ENCODE results near the gene LITAFD. TPM values are rescaled to one million over a fixed set of nuclear protein-coding genes. Genes with fewer than 3 reads are reported as not detected.

LITAFD gene
- total RNA-seq, 1 donor from 2014 or later, result not detected

GRCh38 chr16:8887952-8888560 lies 5.9 kb downstream of the LITAFD start:
- Mint-ChIP-seq H3K27me3 (peaks cover 10% of the 10 kb centered on the region), H3K4me1 (peaks cover 45% of the 10 kb centered on the region), H3K9me3 (no peaks in the 10 kb centered on the region), H3K36me3 (ENCODE audit: low read depth) (peaks cover 32% of the 10 kb centered on the region), H3K27ac (no peak overlapping the region), H3K4me3 (no peak overlapping the region)
- no peak for DNase-seq
- intact Hi-C loops (cut with micrococcal nuclease), result no loop called here
- POLR2A ChIA-PET, result interaction anchor here (1.7 kb wide), 1 partner anchor 19 kb away, joined by 5 read pairs; the partner anchor contains the start of gene CARHSP1
- ATAC-seq (ENCODE audit: low read depth), result no peak
- CTCF ChIA-PET, result no interaction called here
- TF ChIP-seq CTCF (IDR thresholded peaks at IDR 0.05), result no peak

- no peak for DNase-seq
- Mint-ChIP-seq H3K27me3 (peaks cover 7% of the 10 kb centered on the region), H3K4me1 (peaks cover 51% of the 10 kb centered on the region), H3K9me3 (no peaks in the 10 kb centered on the region), H3K4me3 (no peak overlapping the region), H3K27ac (no peak overlapping the region), H3K36me3 (ENCODE audit: low read depth) (peaks cover 44% of the 10 kb centered on the region)
- POLR2A ChIA-PET, result interaction anchor here (0.6 to 5.0 kb wide), 3 partner anchors 19 to 55 kb away, joined by 3 to 50 read pairs (median 5); partner anchors contain the start of gene CARHSP1
- no peak for TF ChIP-seq CTCF (IDR thresholded peaks at IDR 0.05)
- CTCF ChIA-PET, result interaction anchor here (1.0 kb wide), 1 partner anchor 9 kb away, joined by 4 read pairs; no protein-coding TSS in a partner anchor
- intact Hi-C loops (cut with micrococcal nuclease), result no loop called here
- no peak for ATAC-seq (ENCODE audit: low read depth)
These were observed 7.1 kb downstream of the LITAFD start for GRCh38 chr16:8888951-8889892.

GRCh38 chr16:8889893-8890548 lies 7.9 kb downstream of the LITAFD start:
- Mint-ChIP-seq H3K4me3 (no peak overlapping the region), H3K27ac (no peak overlapping the region), H3K9me3 (no peaks in the 10 kb centered on the region), H3K27me3 (peaks cover 7% of the 10 kb centered on the region), H3K36me3 (ENCODE audit: low read depth) (peaks cover 52% of the 10 kb centered on the region), H3K4me1 (peaks cover 51% of the 10 kb centered on the region)
- intact Hi-C loops (cut with micrococcal nuclease), result loop anchor here (2.0 to 10.0 kb wide), 3 partner anchors 47 to 1977 kb away; partner anchors contain the start of gene GRIN2A
- ATAC-seq (ENCODE audit: low read depth) (no peak), DNase-seq (no peak)
- CTCF ChIA-PET, result interaction anchor here (0.7 to 2.4 kb wide), 4 partner anchors 9 to 46 kb away, joined by 3 to 17 read pairs (median 7); partner anchors contain the start of gene LITAFD
- no peak for TF ChIP-seq CTCF (IDR thresholded peaks at IDR 0.05)
- POLR2A ChIA-PET, result interaction anchor here (0.5 to 5.0 kb wide), 8 partner anchors 20 to 207 kb away, joined by 3 to 50 read pairs (median 14); partner anchors contain the start of genes CARHSP1, HAPSTR1 and USP7

GRCh38 chr16:8890549-8890921 lies 8.4 kb downstream of the LITAFD start:
- POLR2A ChIA-PET, result interaction anchor here (0.5 to 5.0 kb wide), 10 partner anchors 20 to 206 kb away, joined by 3 to 50 read pairs (median 8); partner anchors contain the start of genes CARHSP1, HAPSTR1, PMM2 and TMEM186

More at GRCh38 chr16:8890549-8890921, 8.4 kb downstream of the LITAFD start:
- intact Hi-C loops (cut with micrococcal nuclease), result loop anchor here (2.0 to 10.0 kb wide), 3 partner anchors 46 to 1977 kb away; partner anchors contain the start of gene GRIN2A
- no peak for TF ChIP-seq CTCF (IDR thresholded peaks at IDR 0.05)
- CTCF ChIA-PET, result interaction anchor here (0.7 to 2.6 kb wide), 6 partner anchors 9 to 201 kb away, joined by 3 to 17 read pairs (median 6); partner anchors contain the start of genes HAPSTR1 and LITAFD
- Mint-ChIP-seq H3K4me1 (peaks cover 47% of the 10 kb centered on the region), H3K9me3 (no peaks in the 10 kb centered on the region), H3K36me3 (ENCODE audit: low read depth) (peaks cover 57% of the 10 kb centered on the region), H3K27ac (peak overlapping the region; percentile 91), H3K27me3 (peaks cover 3% of the 10 kb centered on the region), H3K4me3 (no peak overlapping the region)
- ATAC-seq (ENCODE audit: low read depth), result no peak
- DNase-seq, result no peak
